GM12878 (cell line): ENCODE data around the gene DISP2. TPM values are rescaled to one million over a fixed set of nuclear protein-coding genes. Genes with fewer than 3 reads are reported as not detected.

Experiments used
- ATAC-seq: fragments of 200-7000 bp; cut with Tn5 transposase; 3 replicates; pipeline ENCODE4 v1.9.1; 2020; ENCODE audit warnings: mild to moderate bottlenecking, moderate library complexity
- BruUV-seq: library from RNA; stranded (reverse); fragments of 400-500 nt; replicated peaks from 2 replicates; lab custom pipeline; 2021; lab: Mats Ljungman, UMichigan
- CTCF ChIA-PET: fragments of 300-600 bp; sonication (Branson Sonifier 250); formaldehyde crosslinking; extraction: SDS; loops from one replicate; lab custom pipeline; 2021; ENCODE audit warnings: inconsistent platforms; lab: Yijun Ruan, JAX
- POLR2A ChIA-PET: fragments of 350-600 bp; formaldehyde crosslinking; extraction: SDS; loops from one replicate; lab custom pipeline; 2021; ENCODE audit warnings: inconsistent platforms; lab: Charles Lee
- RAD21 ChIA-PET: fragments of 300-600 bp; sonication (Branson Sonifier 250); formaldehyde crosslinking; loops from one replicate; lab custom pipeline; 2023; ENCODE audit warnings: antibody characterized with exemption; ENCODE audit not compliant: unreplicated experiment; lab: Charles Lee
- SMC1A ChIA-PET: fragments of 300-600 bp; sonication (Branson Sonifier 250); formaldehyde crosslinking; loops from one replicate; lab custom pipeline; 2023; ENCODE audit not compliant: unreplicated experiment, uncharacterized antibody; lab: Charles Lee
- DNase-seq: peaks from one replicate; pipeline ENCODE4 v3.0.0-alpha.2; 2011; ENCODE audit warnings: low read depth, low spot score
- FAIRE-seq: peaks from 3 replicates; lab custom pipeline; 2011; peaks lifted over from hg19 to GRCh38; lab: Jason Lieb, UNC
- H2AFZ ChIP-seq: 2 replicates; pipeline ENCODE4 v1.6.0; 2011; ENCODE audit warnings: low read depth, low read length, control low read depth; ENCODE audit not compliant: control insufficient read depth
- H3K27ac ChIP-seq: 2 replicates; pipeline ENCODE4 v1.5.1; 2011; ENCODE audit warnings: control low read depth; ENCODE audit not compliant: control insufficient read depth, insufficient read depth
- H3K27me3 ChIP-seq, 2 experiments: replicated peaks in 1 of 2; 2 replicates each; pipeline versions ENCODE4 v1.6.0 to v1.6.1; 2011; ENCODE audit warnings: low read length in 1 of 2; ENCODE audit not compliant: control insufficient read depth in 2 of 2, insufficient read depth in 2 of 2
- H3K36me3 ChIP-seq, 2 experiments: 2 replicates each; pipeline ENCODE4 v1.5.1; 2011; ENCODE audit warnings: low read length in 1 of 2; ENCODE audit not compliant: control insufficient read depth in 2 of 2, insufficient read depth in 2 of 2
- H3K4me1 ChIP-seq: 2 replicates; pipeline ENCODE4 v1.6.1; 2011; ENCODE audit warnings: mild to moderate bottlenecking, low read length, moderate library complexity, mixed read lengths; ENCODE audit not compliant: control insufficient read depth, insufficient read depth
- H3K4me2 ChIP-seq: 2 replicates; pipeline ENCODE4 v1.6.0; 2011; ENCODE audit warnings: control low read depth; ENCODE audit not compliant: control insufficient read depth, insufficient read depth
- H3K4me3 ChIP-seq: fragments of 200-600 bp; sonication (generic); 2 replicates; pipeline ENCODE4 v1.5.1; 2016
- H3K79me2 ChIP-seq: 2 replicates; pipeline ENCODE4 v1.6.0; 2011; ENCODE audit warnings: low read length; ENCODE audit not compliant: control insufficient read depth, insufficient read depth
- H3K9ac ChIP-seq: 2 replicates; pipeline ENCODE4 v1.8.0; 2011; ENCODE audit warnings: low read length, control low read depth, mixed read lengths; ENCODE audit not compliant: control insufficient read depth, insufficient read depth
- H3K9me3 ChIP-seq: replicated peaks from 3 replicates; pipeline ENCODE4 v1.5.1; 2011; ENCODE audit warnings: mild to moderate bottlenecking, low read length; ENCODE audit not compliant: control insufficient read depth, insufficient read depth
- H4K20me1 ChIP-seq: 2 replicates; pipeline ENCODE4 v1.6.0; 2011; ENCODE audit not compliant: control insufficient read depth, insufficient read depth
- BHLHE40 ChIP-seq, 2 experiments: fragments of 450-650 bp in 1 of 2; IDR thresholded peaks; 2 replicates each; pipeline ENCODE4 v1.6.1; 2011 to 2017; ENCODE audit warnings: low read depth in 2 of 2, borderline replicate concordance in 1 of 2, improper control_type of control experiment in 1 of 2, low read length in 1 of 2, mild to moderate bottlenecking in 1 of 2
- BRCA1 ChIP-seq: IDR thresholded peaks from 2 replicates; pipeline ENCODE4 v1.6.1; 2011; ENCODE audit warnings: low read depth, low read length, improper control_type of control experiment
- CHD2 ChIP-seq: IDR thresholded peaks from 2 replicates; pipeline ENCODE4 v1.6.1; 2011; ENCODE audit warnings: low read depth, low read length, improper control_type of control experiment, borderline replicate concordance
- EZH2 ChIP-seq: IDR thresholded peaks from 2 replicates; pipeline ENCODE4 v1.6.1; 2012; ENCODE audit warnings: low read depth, mild to moderate bottlenecking, control low read depth, inconsistent platforms, low read length, borderline replicate concordance; ENCODE audit not compliant: control insufficient read depth
- FOXM1 ChIP-seq: IDR thresholded peaks from 2 replicates; pipeline ENCODE4 v1.6.1; 2012; ENCODE audit warnings: low read depth, mild to moderate bottlenecking, inconsistent platforms, low read length, moderate library complexity
- KDM1A ChIP-seq: fragments of 200-600 bp; sonication (generic); IDR thresholded peaks from 2 replicates; pipeline ENCODE4 v1.6.1; 2016; ENCODE audit warnings: borderline replicate concordance
- NR2F1 ChIP-seq: fragments of 450-650 bp; conservative IDR thresholded peaks from 2 replicates; pipeline ENCODE4 v1.6.1; 2017; ENCODE audit warnings: mild to moderate bottlenecking
- POU2F2 ChIP-seq: IDR thresholded peaks from 3 replicates; pipeline ENCODE4 v1.6.1; 2011; ENCODE audit warnings: low read depth, mild to moderate bottlenecking, low read length, borderline replicate concordance
- RAD21 ChIP-seq: IDR thresholded peaks from 2 replicates; pipeline ENCODE4 v1.6.1; 2011; ENCODE audit warnings: mild to moderate bottlenecking, low read depth, low read length, moderate library complexity; ENCODE audit not compliant: insufficient read depth
- TARDBP ChIP-seq: IDR thresholded peaks from 2 replicates; pipeline ENCODE4 v1.6.1; 2016; ENCODE audit warnings: borderline replicate concordance
- TBL1XR1 ChIP-seq: IDR thresholded peaks from 2 replicates; pipeline ENCODE4 v1.6.1; 2012; ENCODE audit warnings: low read depth, low read length, improper control_type of control experiment
- YY1 ChIP-seq: IDR thresholded peaks from 2 replicates; pipeline ENCODE4 v1.6.1; 2011; ENCODE audit warnings: low read depth, mild to moderate bottlenecking, low read length
- ZZZ3 ChIP-seq: IDR thresholded peaks from 2 replicates; pipeline ENCODE4 v1.6.1; 2011; ENCODE audit warnings: low read depth; ENCODE audit not compliant: control insufficient read depth, insufficient read length
- WGBS: methylation state at CpG from one replicate; pipeline ENCODE4 v1.1.6; 2016; ENCODE audit warnings: low lambda C conversion rate; ENCODE audit not compliant: insufficient replicate concordance, insufficient coverage; ENCODE audit errors: missing lambda C conversion rate; 5-methylcytosine and 5-hydroxymethylcytosine counted together
- in situ Hi-C: fragments of 300-500 bp; cut with MboI; formaldehyde crosslinking; loops from 9 replicates; pipeline ENCODE4 v1.14.3; 2018; ENCODE audit warnings: mixed read lengths
- intact Hi-C: fragments of 100-400 bp; cut with micrococcal nuclease; formaldehyde crosslinking; loops from one replicate; pipeline ENCODE4 v1.14.2; 2022; ENCODE audit not compliant: unreplicated experiment
- polyA plus RNA-seq, 11 experiments: library from polyadenylated mRNA; depleted of rRNA in 4 of 11; unstranded in 6 of 11; stranded (reverse) in 5 of 11; fragments of >200 nt; fragmentation: Nextera tagmentation in 4 of 11; fragmentation: Illumina TruSeq in 1 of 11; extraction: Ambion mirVana in 4 of 11; extraction: Trizol in 1 of 11; gene quantifications; 1 replicate in 1 of 11; 2 replicates in 10 of 11; pipeline versions ENCODE4 v1.2.1 to v1.2.3, GENCODE V29; 2011 to 2016; ENCODE audit warnings: inconsistent platforms in 2 of 11, missing spikeins in 2 of 11, low read depth in 1 of 11
- total RNA-seq, 4 experiments: library from RNA; depleted of rRNA in 3 of 4; stranded (reverse); fragments of >200 nt in 3 of 4; fragmentation: Illumina TruSeq in 1 of 4; extraction: Trizol in 1 of 4; gene quantifications; 2 replicates each; pipeline versions ENCODE4 v1.2.1 to v1.2.3, GENCODE V29; 2013 to 2021
- TF ChIP-seq, protein P1 (sequence below): fragments of 450-650 bp; IDR thresholded peaks from 2 replicates; pipeline ENCODE4 v1.6.1; 2017; ENCODE audit warnings: antibody characterized with exemption, mild to moderate bottlenecking, moderate library complexity
- TF ChIP-seq, protein P2 (sequence below): fragments of 450-650 bp; formaldehyde crosslinking; IDR thresholded peaks from 2 replicates; pipeline ENCODE4 v1.4.0; 2020; ENCODE audit warnings: mild to moderate bottlenecking, moderate library complexity
- TF ChIP-seq, protein P3 (sequence below): IDR thresholded peaks from 2 replicates; pipeline ENCODE4 v1.6.1; 2011; ENCODE audit warnings: borderline replicate concordance, low read depth, mild to moderate bottlenecking, moderate library complexity, low read length; ENCODE audit not compliant: insufficient read depth, poor library complexity, severe bottlenecking

DISP2 gene
- total and polyA plus RNA-seq, 10 of the 15 experiments (the other 5 are each of a cell fraction or from before 2014, with no cell fraction given), result under 0.01 to 0.20 (median 0.12) TPM; not detected in 7

DNA sequence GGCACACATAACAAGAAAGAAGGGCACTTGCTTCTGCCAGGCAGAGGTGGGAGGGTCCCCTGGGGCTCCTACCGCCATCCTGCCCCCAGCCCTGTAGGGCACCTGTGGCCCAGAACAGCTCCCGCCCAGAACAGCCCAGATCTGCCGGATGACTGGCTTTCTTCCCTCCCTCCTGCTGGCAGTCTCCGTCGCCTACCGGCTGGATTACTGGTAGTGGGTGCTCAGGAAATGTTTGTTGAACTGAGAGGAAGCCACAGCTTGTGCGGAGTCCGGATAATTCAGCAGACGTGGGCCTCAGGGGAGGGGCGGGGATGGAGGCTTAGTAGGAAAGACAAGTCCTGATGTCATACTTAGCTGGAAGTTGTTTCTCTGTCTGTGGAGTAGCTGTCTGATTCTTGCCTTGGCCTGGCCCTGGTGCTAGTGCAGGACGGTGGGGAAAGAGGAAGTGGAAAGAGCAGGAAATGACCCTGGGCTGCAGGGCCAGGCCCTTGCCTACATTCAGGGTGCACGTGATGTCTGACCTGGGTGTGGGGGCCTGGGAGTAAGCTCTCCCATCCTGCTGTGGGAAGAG is 24.0 kb upstream of the DISP2 start:
- ATAC-seq (peak; percentile 52), DNase-seq (no peak), FAIRE-seq (peak; percentile 57)
- Histone ChIP-seq H3K4me3 (no peak overlapping the region), H3K36me3 (no peaks in the 10 kb centered on the region), H3K79me2 (no peaks in the 10 kb centered on the region), H3K9me3 (no peaks in the 10 kb centered on the region), H3K4me2 (no peak overlapping the region; the same call in 1 of the 2 replicates), H3K4me1 (peaks cover 9% of the 10 kb centered on the region), H3K27ac (no peak overlapping the region), H3K27me3 (no peaks in the 10 kb centered on the region; a peak in 1 of 4 replicates), H4K20me1 (no peaks in the 10 kb centered on the region), H3K9ac (peak overlapping the region; percentile 24), H2AFZ (peak overlapping the region; percentile 73)
- in situ Hi-C loops (no loop called here), intact Hi-C loops (no loop called here)
- CTCF ChIA-PET, result interaction anchor here (0.7 to 13.7 kb wide), 7 partner anchors 9 to 116 kb away, joined by 3 to 336 read pairs (median 8); partner anchors contain the start of genes INAFM2 and PLCB2
- no TSS peak for BruUV-seq
- WGBS, result 23% methylated on average over 12 of the region's 12 CpGs
- SMC1A ChIA-PET, result interaction anchor here (1.5 kb wide), 1 partner anchor 13 kb away, joined by 6 read pairs; no protein-coding TSS in a partner anchor
- RAD21 ChIA-PET, result interaction anchor here (0.7 to 1.5 kb wide), 2 partner anchors 11 to 854 kb away, joined by 3 to 4 read pairs; partner anchors contain the start of gene INAFM2
- POLR2A ChIA-PET, result no interaction called here
- TF ChIP-seq EZH2 (no peak), TARDBP (no peak), NR2F1 (0 out of 2 replicates have a peak, but pooled peaks have one; percentile 32), POU2F2 (no peak), YY1 (no peak), KDM1A (no peak), BRCA1 (no peak), TBL1XR1 (no peak), FOXM1 (no peak), ZZZ3 (no peak), CHD2 (no peak), BHLHE40 (IDR thresholded peaks at IDR 0.05; ENCODE audit: borderline replicate concordance in 1 of 2, low read depth in 2 of 2, low read length in 1 of 2) (peak; percentile 21 to 69; a peak in 1 of 4 replicates), RAD21 (no peak)
- TF ChIP-seq, protein P1, sequence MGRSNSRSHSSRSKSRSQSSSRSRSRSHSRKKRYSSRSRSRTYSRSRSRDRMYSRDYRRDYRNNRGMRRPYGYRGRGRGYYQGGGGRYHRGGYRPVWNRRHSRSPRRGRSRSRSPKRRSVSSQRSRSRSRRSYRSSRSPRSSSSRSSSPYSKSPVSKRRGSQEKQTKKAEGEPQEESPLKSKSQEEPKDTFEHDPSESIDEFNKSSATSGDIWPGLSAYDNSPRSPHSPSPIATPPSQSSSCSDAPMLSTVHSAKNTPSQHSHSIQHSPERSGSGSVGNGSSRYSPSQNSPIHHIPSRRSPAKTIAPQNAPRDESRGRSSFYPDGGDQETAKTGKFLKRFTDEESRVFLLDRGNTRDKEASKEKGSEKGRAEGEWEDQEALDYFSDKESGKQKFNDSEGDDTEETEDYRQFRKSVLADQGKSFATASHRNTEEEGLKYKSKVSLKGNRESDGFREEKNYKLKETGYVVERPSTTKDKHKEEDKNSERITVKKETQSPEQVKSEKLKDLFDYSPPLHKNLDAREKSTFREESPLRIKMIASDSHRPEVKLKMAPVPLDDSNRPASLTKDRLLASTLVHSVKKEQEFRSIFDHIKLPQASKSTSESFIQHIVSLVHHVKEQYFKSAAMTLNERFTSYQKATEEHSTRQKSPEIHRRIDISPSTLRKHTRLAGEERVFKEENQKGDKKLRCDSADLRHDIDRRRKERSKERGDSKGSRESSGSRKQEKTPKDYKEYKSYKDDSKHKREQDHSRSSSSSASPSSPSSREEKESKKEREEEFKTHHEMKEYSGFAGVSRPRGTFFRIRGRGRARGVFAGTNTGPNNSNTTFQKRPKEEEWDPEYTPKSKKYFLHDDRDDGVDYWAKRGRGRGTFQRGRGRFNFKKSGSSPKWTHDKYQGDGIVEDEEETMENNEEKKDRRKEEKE, result no peak
- TF ChIP-seq, protein P2, sequence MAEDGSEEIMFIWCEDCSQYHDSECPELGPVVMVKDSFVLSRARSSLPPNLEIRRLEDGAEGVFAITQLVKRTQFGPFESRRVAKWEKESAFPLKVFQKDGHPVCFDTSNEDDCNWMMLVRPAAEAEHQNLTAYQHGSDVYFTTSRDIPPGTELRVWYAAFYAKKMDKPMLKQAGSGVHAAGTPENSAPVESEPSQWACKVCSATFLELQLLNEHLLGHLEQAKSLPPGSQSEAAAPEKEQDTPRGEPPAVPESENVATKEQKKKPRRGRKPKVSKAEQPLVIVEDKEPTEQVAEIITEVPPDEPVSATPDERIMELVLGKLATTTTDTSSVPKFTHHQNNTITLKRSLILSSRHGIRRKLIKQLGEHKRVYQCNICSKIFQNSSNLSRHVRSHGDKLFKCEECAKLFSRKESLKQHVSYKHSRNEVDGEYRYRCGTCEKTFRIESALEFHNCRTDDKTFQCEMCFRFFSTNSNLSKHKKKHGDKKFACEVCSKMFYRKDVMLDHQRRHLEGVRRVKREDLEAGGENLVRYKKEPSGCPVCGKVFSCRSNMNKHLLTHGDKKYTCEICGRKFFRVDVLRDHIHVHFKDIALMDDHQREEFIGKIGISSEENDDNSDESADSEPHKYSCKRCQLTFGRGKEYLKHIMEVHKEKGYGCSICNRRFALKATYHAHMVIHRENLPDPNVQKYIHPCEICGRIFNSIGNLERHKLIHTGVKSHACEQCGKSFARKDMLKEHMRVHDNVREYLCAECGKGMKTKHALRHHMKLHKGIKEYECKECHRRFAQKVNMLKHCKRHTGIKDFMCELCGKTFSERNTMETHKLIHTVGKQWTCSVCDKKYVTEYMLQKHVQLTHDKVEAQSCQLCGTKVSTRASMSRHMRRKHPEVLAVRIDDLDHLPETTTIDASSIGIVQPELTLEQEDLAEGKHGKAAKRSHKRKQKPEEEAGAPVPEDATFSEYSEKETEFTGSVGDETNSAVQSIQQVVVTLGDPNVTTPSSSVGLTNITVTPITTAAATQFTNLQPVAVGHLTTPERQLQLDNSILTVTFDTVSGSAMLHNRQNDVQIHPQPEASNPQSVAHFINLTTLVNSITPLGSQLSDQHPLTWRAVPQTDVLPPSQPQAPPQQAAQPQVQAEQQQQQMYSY, result no peak
- TF ChIP-seq, protein P3, sequence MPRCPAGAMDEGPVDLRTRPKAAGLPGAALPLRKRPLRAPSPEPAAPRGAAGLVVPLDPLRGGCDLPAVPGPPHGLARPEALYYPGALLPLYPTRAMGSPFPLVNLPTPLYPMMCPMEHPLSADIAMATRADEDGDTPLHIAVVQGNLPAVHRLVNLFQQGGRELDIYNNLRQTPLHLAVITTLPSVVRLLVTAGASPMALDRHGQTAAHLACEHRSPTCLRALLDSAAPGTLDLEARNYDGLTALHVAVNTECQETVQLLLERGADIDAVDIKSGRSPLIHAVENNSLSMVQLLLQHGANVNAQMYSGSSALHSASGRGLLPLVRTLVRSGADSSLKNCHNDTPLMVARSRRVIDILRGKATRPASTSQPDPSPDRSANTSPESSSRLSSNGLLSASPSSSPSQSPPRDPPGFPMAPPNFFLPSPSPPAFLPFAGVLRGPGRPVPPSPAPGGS, result no peak
